OCI-LY3 (cell line): Measurements from ENCODE around the gene CALR.
"Not testable (repeated sequence)": the region's sequence is repeated elsewhere in the genome, so short reads cannot be mapped to it uniquely, and the experiment has no call there.

Source experiments
- EZH2phosphoT487 ChIP-seq: fragments of 200-600 bp; shearing (Covaris generic); IDR thresholded peaks from 2 replicates; pipeline ENCODE4 v1.6.1; 2018; ENCODE audit warnings: antibody characterized with exemption, mixed run types, low read depth
- TF ChIP-seq, protein P1 (sequence below): fragments of 200-600, 300-600 bp; sonication (generic); IDR thresholded peaks from 2 replicates; pipeline ENCODE4 v1.5.1; 2014; ENCODE audit warnings: antibody characterized with exemption, low read length, low read depth

DNA sequence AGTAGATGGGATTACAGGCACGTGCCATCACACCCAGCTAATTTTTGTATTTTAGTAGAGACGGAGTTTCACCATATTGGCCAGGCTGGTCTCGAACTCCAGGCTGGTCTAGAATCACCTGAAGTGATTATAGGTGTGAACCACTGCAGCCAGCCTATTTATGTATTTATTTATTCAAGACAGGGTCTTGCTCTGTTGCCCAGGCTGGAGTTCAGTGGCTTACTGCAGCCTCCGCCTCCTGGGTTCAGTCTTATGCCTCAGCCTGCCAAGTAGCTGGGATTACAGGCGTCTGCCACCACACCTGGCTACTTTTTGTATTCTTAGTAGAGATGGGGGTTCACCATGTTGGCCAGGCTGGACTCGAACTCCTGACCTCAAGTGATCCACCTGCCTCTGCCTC, 13.6 kb downstream of the CALR start:
- TF ChIP-seq, protein P1, sequence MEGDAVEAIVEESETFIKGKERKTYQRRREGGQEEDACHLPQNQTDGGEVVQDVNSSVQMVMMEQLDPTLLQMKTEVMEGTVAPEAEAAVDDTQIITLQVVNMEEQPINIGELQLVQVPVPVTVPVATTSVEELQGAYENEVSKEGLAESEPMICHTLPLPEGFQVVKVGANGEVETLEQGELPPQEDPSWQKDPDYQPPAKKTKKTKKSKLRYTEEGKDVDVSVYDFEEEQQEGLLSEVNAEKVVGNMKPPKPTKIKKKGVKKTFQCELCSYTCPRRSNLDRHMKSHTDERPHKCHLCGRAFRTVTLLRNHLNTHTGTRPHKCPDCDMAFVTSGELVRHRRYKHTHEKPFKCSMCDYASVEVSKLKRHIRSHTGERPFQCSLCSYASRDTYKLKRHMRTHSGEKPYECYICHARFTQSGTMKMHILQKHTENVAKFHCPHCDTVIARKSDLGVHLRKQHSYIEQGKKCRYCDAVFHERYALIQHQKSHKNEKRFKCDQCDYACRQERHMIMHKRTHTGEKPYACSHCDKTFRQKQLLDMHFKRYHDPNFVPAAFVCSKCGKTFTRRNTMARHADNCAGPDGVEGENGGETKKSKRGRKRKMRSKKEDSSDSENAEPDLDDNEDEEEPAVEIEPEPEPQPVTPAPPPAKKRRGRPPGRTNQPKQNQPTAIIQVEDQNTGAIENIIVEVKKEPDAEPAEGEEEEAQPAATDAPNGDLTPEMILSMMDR = not testable (repeated sequence)
- not testable (repeated sequence) for TF ChIP-seq EZH2phosphoT487
